ENCODE results near the gene GRIN2A. TPM values are rescaled to one million over a fixed set of nuclear protein-coding genes. Genes with fewer than 3 reads are reported as not detected.

GRIN2A gene
- total RNA-seq: 0.52 TPM

- Histone ChIP-seq H3K4me3 (ENCODE audit: low read length in 3 of 3) (peak within 1 kb of the TSS in 2 of 3 donors; percentile 49 to 54), H3K36me3 (ENCODE audit: control insufficient read depth in 3 of 3, insufficient read depth in 3 of 3, low read length in 3 of 3) (no peaks in the 10 kb centered on the region), H3K4me1 (ENCODE audit: control insufficient read depth in 3 of 3, insufficient read depth in 3 of 3, low read length in 3 of 3) (peaks cover 6 to 12% (median 7%) of the 10 kb centered on the region in 3 donors), H3K9me3 (ENCODE audit: control insufficient read depth in 3 of 3, low read length in 3 of 3) (no peaks in the 10 kb centered on the region), H3K27ac (ENCODE audit: low read depth, low read length) (no peak within 1 kb of the TSS), H3K9ac (ENCODE audit: low read depth in 1 of 3, low read length in 3 of 3) (no peak within 1 kb of the TSS), H3K27me3 (ENCODE audit: control insufficient read depth in 3 of 3, insufficient read depth in 3 of 3, low read length in 3 of 3) (peaks cover 51 to 61% (median 55%) of the 10 kb centered on the region in 3 donors)
Observed at GRCh38 chr16:10182222-10183053, at the start of gene GRIN2A. Gene GRIN2A, minus strand, starts transcription at chr16:10182428. Its CDS starts 2,017 bp downstream, at chr16:10180411.

- Histone ChIP-seq H3K4me1 (ENCODE audit: control insufficient read depth in 3 of 3, insufficient read depth in 3 of 3, low read length in 3 of 3) (peaks cover 0 to 4% (median 2%) of the 10 kb centered on the region in 3 donors), H3K9me3 (ENCODE audit: control insufficient read depth in 3 of 3, low read length in 3 of 3) (peaks cover 6 to 8% (median 8%) of the 10 kb centered on the region in 3 donors)
Observed at GRCh38 chr16:10231563-10231962, 49.3 kb upstream of the GRIN2A start.

GRCh38 chr16:10228779-10229178, 46.6 kb upstream of the GRIN2A start:
- H3K27ac ChIP-seq (ENCODE audit: low read depth, low read length): no peak overlapping the region
- no peak overlapping the region for H3K4me3 ChIP-seq (ENCODE audit: low read length in 3 of 3)
- H3K4me1 ChIP-seq (ENCODE audit: control insufficient read depth in 3 of 3, insufficient read depth in 3 of 3, low read length in 3 of 3): peaks cover 0 to 4% (median 2%) of the 10 kb centered on the region in 3 donors
- H3K36me3 ChIP-seq (ENCODE audit: control insufficient read depth in 3 of 3, insufficient read depth in 3 of 3, low read length in 3 of 3): no peaks in the 10 kb centered on the region
- peaks cover 6 to 8% (median 8%) of the 10 kb centered on the region in 3 donors for H3K9me3 ChIP-seq (ENCODE audit: control insufficient read depth in 3 of 3, low read length in 3 of 3)
- H3K9ac ChIP-seq (ENCODE audit: low read depth in 1 of 3, low read length in 3 of 3): no peak overlapping the region
- H3K27me3 ChIP-seq (ENCODE audit: control insufficient read depth in 3 of 3, insufficient read depth in 3 of 3, low read length in 3 of 3): peaks cover 0 to 13% (median 0%) of the 10 kb centered on the region in 3 donors

More at GRCh38 chr16:10231563-10231962, 49.3 kb upstream of the GRIN2A start:
- Histone ChIP-seq H3K4me3 (ENCODE audit: low read length in 3 of 3) (no peak overlapping the region), H3K27me3 (ENCODE audit: control insufficient read depth in 3 of 3, insufficient read depth in 3 of 3, low read length in 3 of 3) (peaks cover 0 to 8% (median 0%) of the 10 kb centered on the region in 3 donors), H3K36me3 (ENCODE audit: control insufficient read depth in 3 of 3, insufficient read depth in 3 of 3, low read length in 3 of 3) (no peaks in the 10 kb centered on the region), H3K9ac (ENCODE audit: low read depth in 1 of 3, low read length in 3 of 3) (no peak overlapping the region), H3K27ac (ENCODE audit: low read depth, low read length) (no peak overlapping the region)

- H3K4me1 ChIP-seq (ENCODE audit: control insufficient read depth in 3 of 3, insufficient read depth in 3 of 3, low read length in 3 of 3): peaks cover 0 to 4% (median 2%) of the 10 kb centered on the region in 3 donors
- no peaks in the 10 kb centered on the region for H3K36me3 ChIP-seq (ENCODE audit: control insufficient read depth in 3 of 3, insufficient read depth in 3 of 3, low read length in 3 of 3)
- H3K9me3 ChIP-seq (ENCODE audit: control insufficient read depth in 3 of 3, low read length in 3 of 3): peaks cover 0 to 2% (median 2%) of the 10 kb centered on the region in 3 donors
- no peak overlapping the region for H3K27ac ChIP-seq (ENCODE audit: low read depth, low read length)
- no peak overlapping the region for H3K9ac ChIP-seq (ENCODE audit: low read depth in 1 of 3, low read length in 3 of 3)
- peaks cover 5 to 11% (median 7%) of the 10 kb centered on the region in 3 donors for H3K27me3 ChIP-seq (ENCODE audit: control insufficient read depth in 3 of 3, insufficient read depth in 3 of 3, low read length in 3 of 3)
- H3K4me3 ChIP-seq (ENCODE audit: low read length in 3 of 3): no peak overlapping the region
Observed at GRCh38 chr16:10226987-10227306, 44.7 kb upstream of the GRIN2A start.

GRCh38 chr16:10226141-10226986, 44.1 kb upstream of the GRIN2A start:
- H3K9me3 ChIP-seq (ENCODE audit: control insufficient read depth in 3 of 3, low read length in 3 of 3): no peaks in the 10 kb centered on the region
- no peak overlapping the region for H3K27ac ChIP-seq (ENCODE audit: low read depth, low read length)
- peaks cover 5 to 11% (median 7%) of the 10 kb centered on the region in 3 donors for H3K27me3 ChIP-seq (ENCODE audit: control insufficient read depth in 3 of 3, insufficient read depth in 3 of 3, low read length in 3 of 3)

GRCh38 chr16:10225653-10226052, 43.4 kb upstream of the GRIN2A start:
- Histone ChIP-seq H3K9ac (ENCODE audit: low read depth in 1 of 3, low read length in 3 of 3) (no peak overlapping the region), H3K4me1 (ENCODE audit: control insufficient read depth in 3 of 3, insufficient read depth in 3 of 3, low read length in 3 of 3) (peaks cover 0 to 4% (median 2%) of the 10 kb centered on the region in 3 donors), H3K9me3 (ENCODE audit: control insufficient read depth in 3 of 3, low read length in 3 of 3) (no peaks in the 10 kb centered on the region), H3K4me3 (ENCODE audit: low read length in 3 of 3) (no peak overlapping the region), H3K36me3 (ENCODE audit: control insufficient read depth in 3 of 3, insufficient read depth in 3 of 3, low read length in 3 of 3) (no peaks in the 10 kb centered on the region), H3K27me3 (ENCODE audit: control insufficient read depth in 3 of 3, insufficient read depth in 3 of 3, low read length in 3 of 3) (peaks cover 5 to 11% (median 7%) of the 10 kb centered on the region in 3 donors), H3K27ac (ENCODE audit: low read depth, low read length) (no peak overlapping the region)

More at GRCh38 chr16:10226141-10226986, 44.1 kb upstream of the GRIN2A start:
- H3K9ac ChIP-seq (ENCODE audit: low read depth in 1 of 3, low read length in 3 of 3): no peak overlapping the region
- H3K4me1 ChIP-seq (ENCODE audit: control insufficient read depth in 3 of 3, insufficient read depth in 3 of 3, low read length in 3 of 3): peaks cover 0 to 4% (median 2%) of the 10 kb centered on the region in 3 donors
- no peak overlapping the region for H3K4me3 ChIP-seq (ENCODE audit: low read length in 3 of 3)
- no peaks in the 10 kb centered on the region for H3K36me3 ChIP-seq (ENCODE audit: control insufficient read depth in 3 of 3, insufficient read depth in 3 of 3, low read length in 3 of 3)

- no peak overlapping the region for H3K9ac ChIP-seq (ENCODE audit: low read depth in 1 of 3, low read length in 3 of 3)
- H3K4me3 ChIP-seq (ENCODE audit: low read length in 3 of 3): no peak overlapping the region
- peaks cover 5 to 11% (median 7%) of the 10 kb centered on the region in 3 donors for H3K27me3 ChIP-seq (ENCODE audit: control insufficient read depth in 3 of 3, insufficient read depth in 3 of 3, low read length in 3 of 3)
- H3K9me3 ChIP-seq (ENCODE audit: control insufficient read depth in 3 of 3, low read length in 3 of 3): no peaks in the 10 kb centered on the region
- H3K4me1 ChIP-seq (ENCODE audit: control insufficient read depth in 3 of 3, insufficient read depth in 3 of 3, low read length in 3 of 3): peaks cover 0 to 4% (median 2%) of the 10 kb centered on the region in 3 donors
- H3K27ac ChIP-seq (ENCODE audit: low read depth, low read length): no peak overlapping the region
- H3K36me3 ChIP-seq (ENCODE audit: control insufficient read depth in 3 of 3, insufficient read depth in 3 of 3, low read length in 3 of 3): no peaks in the 10 kb centered on the region
Observed at GRCh38 chr16:10224850-10225249, 42.6 kb upstream of the GRIN2A start.

GRCh38 chr16:10220942-10221341, 38.7 kb upstream of the GRIN2A start:
- Histone ChIP-seq H3K4me1 (ENCODE audit: control insufficient read depth in 3 of 3, insufficient read depth in 3 of 3, low read length in 3 of 3) (no peaks in the 10 kb centered on the region), H3K9ac (ENCODE audit: low read depth in 1 of 3, low read length in 3 of 3) (no peak overlapping the region), H3K36me3 (ENCODE audit: control insufficient read depth in 3 of 3, insufficient read depth in 3 of 3, low read length in 3 of 3) (no peaks in the 10 kb centered on the region), H3K9me3 (ENCODE audit: control insufficient read depth in 3 of 3, low read length in 3 of 3) (no peaks in the 10 kb centered on the region), H3K4me3 (ENCODE audit: low read length in 3 of 3) (no peak overlapping the region), H3K27me3 (ENCODE audit: control insufficient read depth in 3 of 3, insufficient read depth in 3 of 3, low read length in 3 of 3) (peaks cover 5 to 7% (median 5%) of the 10 kb centered on the region in 3 donors), H3K27ac (ENCODE audit: low read depth, low read length) (no peak overlapping the region)

- Histone ChIP-seq H3K9me3 (ENCODE audit: control insufficient read depth in 3 of 3, low read length in 3 of 3) (no peaks in the 10 kb centered on the region), H3K27ac (ENCODE audit: low read depth, low read length) (no peak overlapping the region), H3K9ac (ENCODE audit: low read depth in 1 of 3, low read length in 3 of 3) (no peak overlapping the region), H3K4me3 (ENCODE audit: low read length in 3 of 3) (no peak overlapping the region), H3K36me3 (ENCODE audit: control insufficient read depth in 3 of 3, insufficient read depth in 3 of 3, low read length in 3 of 3) (no peaks in the 10 kb centered on the region), H3K4me1 (ENCODE audit: control insufficient read depth in 3 of 3, insufficient read depth in 3 of 3, low read length in 3 of 3) (no peaks in the 10 kb centered on the region), H3K27me3 (ENCODE audit: control insufficient read depth in 3 of 3, insufficient read depth in 3 of 3, low read length in 3 of 3) (peaks cover 3 to 7% (median 5%) of the 10 kb centered on the region in 3 donors)
Observed at GRCh38 chr16:10219742-10220141, 37.5 kb upstream of the GRIN2A start.

Measured in skeletal muscle tissue (tissue), 4 donors.